ENCODE data around the gene FBXW5. TPM values are rescaled to one million over a fixed set of nuclear protein-coding genes. Genes with fewer than 3 reads are reported as not detected.

The FBXW5 gene
- total and polyA plus RNA-seq, 9 of the 15 experiments (the other 6 are each of a cell fraction or from before 2014, with no cell fraction given): 0.21 to 128 (median 37.0) TPM

GRCh38 chr9:136944519-136945332 is at the start of gene FBXW5, which contains the start of gene C8G (continued):
- TF ChIP-seq STAT6 (CRISPR knock-in tag; IDR thresholded peaks at IDR 0.05) (no peak), MYBL2 (IDR thresholded peaks at IDR 0.05; ENCODE audit: low read depth) (no peak), MYBL2 (CRISPR knock-in tag; IDR thresholded peaks at IDR 0.05; ENCODE audit: borderline replicate concordance) (no peak), ZSCAN29 (IDR thresholded peaks at IDR 0.05) (no peak), ZBTB1 (CRISPR knock-in tag; IDR thresholded peaks at IDR 0.05; ENCODE audit: borderline replicate concordance, low read depth) (no peak), ZNF699 (CRISPR knock-in tag; IDR thresholded peaks at IDR 0.05; ENCODE audit: insufficient replicate concordance) (no peak), CREB5 (CRISPR knock-in tag; IDR thresholded peaks at IDR 0.05) (no peak), SOX6 (IDR thresholded peaks at IDR 0.05) (peak; percentile 60), HNRNPLL (IDR thresholded peaks at IDR 0.05; ENCODE audit: low read depth, low read length, poor library complexity, severe bottlenecking) (peak; percentile 57), PCBP1 (IDR thresholded peaks at IDR 0.05; ENCODE audit: low read depth, low read length, poor library complexity, severe bottlenecking) (peak; percentile 58), ZBTB40 (IDR thresholded peaks at IDR 0.05) (peak; percentile 44; the same call in 1 of the 2 replicates), ZBTB40 (CRISPR knock-in tag; IDR thresholded peaks at IDR 0.05) (no peak), KDM1A (IDR thresholded peaks at IDR 0.05) (peak in 1 of 2 experiments; percentile 52; a peak in 1 of 4 replicates), CHCHD3 (CRISPR knock-in tag; IDR thresholded peaks at IDR 0.05) (no peak), BDP1 (IDR thresholded peaks at IDR 0.05; ENCODE audit: insufficient read depth, insufficient read length) (no peak)

Measured in K562 (cell line).